K562 (cell line): ENCODE measurements around the gene HOXD4. TPM values are rescaled to one million over a fixed set of nuclear protein-coding genes. Genes with fewer than 3 reads are reported as not detected.

Experiments used
- microRNA counts: library from miRNA; unstranded; fragments of <30 nt; microRNA quantifications from one replicate; lab custom pipeline; 2016
- microRNA-seq: library from miRNA; unstranded; fragments of <30 nt; microRNA quantifications from one replicate; pipeline ENCODE4, GENCODE V29; 2018; ENCODE audit warnings: borderline microRNAs expressed
- polyA plus RNA-seq, 8 experiments: library from polyadenylated mRNA; depleted of rRNA in 4 of 8; stranded (reverse) in 5 of 8; unstranded in 3 of 8; fragments of >200 nt; fragmentation: Nextera tagmentation in 2 of 8; fragmentation: Illumina TruSeq in 1 of 8; extraction: Ambion mirVana in 2 of 8; extraction: Trizol in 1 of 8; gene quantifications; 2 replicates each; pipeline versions ENCODE4 v1.2.1 to v1.2.3, GENCODE V29; 2011 to 2014; ENCODE audit warnings: inconsistent platforms in 1 of 8, missing spikeins in 1 of 8
- small RNA-seq: library from RNA; depleted of rRNA; stranded (forward); fragments of <200 nt; gene quantifications from one replicate; pipeline ENCODE3, GENCODE V24; 2014
- total RNA-seq, 7 experiments: library from RNA; depleted of rRNA in 6 of 7; stranded (reverse); fragments of >200 nt in 6 of 7; fragmentation: Illumina TruSeq in 2 of 7; extraction: Trizol in 2 of 7; gene quantifications; 2 replicates each; pipeline versions ENCODE4 v1.2.1 to v1.2.3, GENCODE V29; 2011 to 2021; ENCODE audit warnings: low replicate concordance in 1 of 7

The HOXD4 gene
- total and polyA plus RNA-seq, 9 of the 15 experiments (the other 6 are each of a cell fraction or from before 2014, with no cell fraction given) = not detected

MicroRNA genes within 50 kb of the gene (microRNA counts, 767-probe panel; counts per million panel counts)
- microRNA hsa-miR-10b-5p (lab: Ali Mortazavi, UCI) = not detected

Small RNA genes lying within 50 kb of the gene (microRNA-seq; reads per million reads assigned to microRNA genes)
- gene MIR10B = 4.6 reads per million, percentile 44 among the genes with 10 or more reads in this experiment

Small RNA genes lying within 50 kb of the gene (small RNA-seq; reads per million reads assigned to genes)
- 32.4 reads per million, percentile 97 among the genes with 10 or more reads in this experiment for gene MIR10B

Other genes starting within 250 kb of the HOXD4 start
Only the 7 nearest of the 11 such genes appear.
- gene HOXD12, start 51.8 kb upstream of the HOXD4 start, total RNA-seq (2014; rRNA removed) = not detected in 2 replicates
- gene HOXD12, start 51.8 kb upstream of the HOXD4 start, total RNA-seq (2014; rRNA removed; fragmentation: Illumina TruSeq; extraction: Trizol) = not detected in 2 replicates
- gene HOXD12, start 51.8 kb upstream of the HOXD4 start, total RNA-seq (2015; rRNA removed; fragmentation: Illumina TruSeq; extraction: Trizol) = not detected in 2 replicates
- not detected in 2 replicates for gene HOXD12, start 51.8 kb upstream of the HOXD4 start, total RNA-seq (2021)
- gene HOXD12, start 51.8 kb upstream of the HOXD4 start, polyA plus RNA-seq (2011; rRNA removed) = not detected in 2 replicates
- not detected in 2 replicates for gene HOXD12, start 51.8 kb upstream of the HOXD4 start, polyA plus RNA-seq (2014; fragmentation: Illumina TruSeq; extraction: Trizol)
- gene HOXD12, start 51.8 kb upstream of the HOXD4 start, polyA plus RNA-seq (2014; fragmentation: Nextera tagmentation; extraction: Ambion mirVana) = not detected
- not detected in 2 replicates for gene HOXD12, start 51.8 kb upstream of the HOXD4 start, polyA plus RNA-seq (2014; rRNA removed)
- gene HOXD11, start 44.3 kb upstream of the HOXD4 start, total RNA-seq (2014; rRNA removed) = not detected in 2 replicates
- not detected in 2 replicates for gene HOXD11, start 44.3 kb upstream of the HOXD4 start, total RNA-seq (2014; rRNA removed; fragmentation: Illumina TruSeq; extraction: Trizol)
- not detected in 2 replicates for gene HOXD11, start 44.3 kb upstream of the HOXD4 start, total RNA-seq (2015; rRNA removed; fragmentation: Illumina TruSeq; extraction: Trizol)
- not detected in 2 replicates for gene HOXD11, start 44.3 kb upstream of the HOXD4 start, total RNA-seq (2021)
- gene HOXD11, start 44.3 kb upstream of the HOXD4 start, polyA plus RNA-seq (2011; rRNA removed) = not detected in 2 replicates
- not detected in 2 replicates for gene HOXD11, start 44.3 kb upstream of the HOXD4 start, polyA plus RNA-seq (2014; fragmentation: Illumina TruSeq; extraction: Trizol)
- gene HOXD11, start 44.3 kb upstream of the HOXD4 start, polyA plus RNA-seq (2014; fragmentation: Nextera tagmentation; extraction: Ambion mirVana) = not detected
- not detected in 2 replicates for gene HOXD11, start 44.3 kb upstream of the HOXD4 start, polyA plus RNA-seq (2014; rRNA removed)
- gene HOXD10, start 34.8 kb upstream of the HOXD4 start, total RNA-seq (2014; rRNA removed) = not detected in 2 replicates
- not detected in 2 replicates for gene HOXD10, start 34.8 kb upstream of the HOXD4 start, total RNA-seq (2014; rRNA removed; fragmentation: Illumina TruSeq; extraction: Trizol)
- gene HOXD10, start 34.8 kb upstream of the HOXD4 start, total RNA-seq (2015; rRNA removed; fragmentation: Illumina TruSeq; extraction: Trizol) = not detected in 2 replicates
- gene HOXD10, start 34.8 kb upstream of the HOXD4 start, total RNA-seq (2021) = not detected in 2 replicates
- gene HOXD10, start 34.8 kb upstream of the HOXD4 start, polyA plus RNA-seq (2011; rRNA removed) = not detected in 2 replicates
- gene HOXD10, start 34.8 kb upstream of the HOXD4 start, polyA plus RNA-seq (2014; fragmentation: Illumina TruSeq; extraction: Trizol) = not detected in 2 replicates
- gene HOXD10, start 34.8 kb upstream of the HOXD4 start, polyA plus RNA-seq (2014; fragmentation: Nextera tagmentation; extraction: Ambion mirVana) = not detected
- not detected in 2 replicates for gene HOXD10, start 34.8 kb upstream of the HOXD4 start, polyA plus RNA-seq (2014; rRNA removed)
- gene HOXD9, start 28.8 kb upstream of the HOXD4 start, total RNA-seq (2014; rRNA removed) = not detected in 2 replicates
- gene HOXD9, start 28.8 kb upstream of the HOXD4 start, total RNA-seq (2014; rRNA removed; fragmentation: Illumina TruSeq; extraction: Trizol) = not detected in 2 replicates
- gene HOXD9, start 28.8 kb upstream of the HOXD4 start, total RNA-seq (2015; rRNA removed; fragmentation: Illumina TruSeq; extraction: Trizol) = not detected in 2 replicates
- not detected in 2 replicates for gene HOXD9, start 28.8 kb upstream of the HOXD4 start, total RNA-seq (2021)
- not detected in 2 replicates for gene HOXD9, start 28.8 kb upstream of the HOXD4 start, polyA plus RNA-seq (2011; rRNA removed)
- gene HOXD9, start 28.8 kb upstream of the HOXD4 start, polyA plus RNA-seq (2014; fragmentation: Illumina TruSeq; extraction: Trizol) = not detected in 2 replicates
- gene HOXD9, start 28.8 kb upstream of the HOXD4 start, polyA plus RNA-seq (2014; fragmentation: Nextera tagmentation; extraction: Ambion mirVana) = not detected
- gene HOXD9, start 28.8 kb upstream of the HOXD4 start, polyA plus RNA-seq (2014; rRNA removed) = not detected in 2 replicates
- gene HOXD8, start 21.8 kb upstream of the HOXD4 start, total RNA-seq (2014; rRNA removed) = not detected in 2 replicates
- gene HOXD8, start 21.8 kb upstream of the HOXD4 start, total RNA-seq (2014; rRNA removed; fragmentation: Illumina TruSeq; extraction: Trizol) = 0.15 TPM in 1 of 2 replicates, not detected in the other
- gene HOXD8, start 21.8 kb upstream of the HOXD4 start, total RNA-seq (2015; rRNA removed; fragmentation: Illumina TruSeq; extraction: Trizol) = not detected in 2 replicates
- gene HOXD8, start 21.8 kb upstream of the HOXD4 start, total RNA-seq (2021) = not detected in 2 replicates
- gene HOXD8, start 21.8 kb upstream of the HOXD4 start, polyA plus RNA-seq (2011; rRNA removed) = not detected in 2 replicates
- not detected in 2 replicates for gene HOXD8, start 21.8 kb upstream of the HOXD4 start, polyA plus RNA-seq (2014; fragmentation: Illumina TruSeq; extraction: Trizol)
- gene HOXD8, start 21.8 kb upstream of the HOXD4 start, polyA plus RNA-seq (2014; fragmentation: Nextera tagmentation; extraction: Ambion mirVana) = under 1 TPM in 1 of 2 experiments, not detected in 1; 0.04 TPM
- gene HOXD8, start 21.8 kb upstream of the HOXD4 start, polyA plus RNA-seq (2014; rRNA removed) = 0.30 TPM in 1 of 2 replicates, not detected in the other
- not detected in 2 replicates for gene HOXD3, start 5.8 kb downstream of the HOXD4 start, total RNA-seq (2014; rRNA removed)
- not detected in 2 replicates for gene HOXD3, start 5.8 kb downstream of the HOXD4 start, total RNA-seq (2014; rRNA removed; fragmentation: Illumina TruSeq; extraction: Trizol)
- not detected in 2 replicates for gene HOXD3, start 5.8 kb downstream of the HOXD4 start, total RNA-seq (2015; rRNA removed; fragmentation: Illumina TruSeq; extraction: Trizol)
- not detected in 2 replicates for gene HOXD3, start 5.8 kb downstream of the HOXD4 start, total RNA-seq (2021)
- not detected in 2 replicates for gene HOXD3, start 5.8 kb downstream of the HOXD4 start, polyA plus RNA-seq (2011; rRNA removed)
- not detected in 2 replicates for gene HOXD3, start 5.8 kb downstream of the HOXD4 start, polyA plus RNA-seq (2014; fragmentation: Illumina TruSeq; extraction: Trizol)
- not detected for gene HOXD3, start 5.8 kb downstream of the HOXD4 start, polyA plus RNA-seq (2014; fragmentation: Nextera tagmentation; extraction: Ambion mirVana)
- not detected in 2 replicates for gene HOXD3, start 5.8 kb downstream of the HOXD4 start, polyA plus RNA-seq (2014; rRNA removed)
- gene HOXD1, start 37.1 kb downstream of the HOXD4 start, total RNA-seq (2014; rRNA removed) = not detected in 2 replicates
- gene HOXD1, start 37.1 kb downstream of the HOXD4 start, total RNA-seq (2014; rRNA removed; fragmentation: Illumina TruSeq; extraction: Trizol) = not detected in 2 replicates
- not detected in 2 replicates for gene HOXD1, start 37.1 kb downstream of the HOXD4 start, total RNA-seq (2015; rRNA removed; fragmentation: Illumina TruSeq; extraction: Trizol)
- not detected in 2 replicates for gene HOXD1, start 37.1 kb downstream of the HOXD4 start, total RNA-seq (2021)
- not detected in 2 replicates for gene HOXD1, start 37.1 kb downstream of the HOXD4 start, polyA plus RNA-seq (2011; rRNA removed)
- gene HOXD1, start 37.1 kb downstream of the HOXD4 start, polyA plus RNA-seq (2014; fragmentation: Illumina TruSeq; extraction: Trizol) = not detected in 2 replicates
- not detected for gene HOXD1, start 37.1 kb downstream of the HOXD4 start, polyA plus RNA-seq (2014; fragmentation: Nextera tagmentation; extraction: Ambion mirVana)
- gene HOXD1, start 37.1 kb downstream of the HOXD4 start, polyA plus RNA-seq (2014; rRNA removed) = not detected in 2 replicates